NB4 (cell line): ENCODE data around the gene KRTAP10-9.

ENCODE experiments used
- MYC ChIP-seq: IDR thresholded peaks from 2 replicates; pipeline ENCODE4 v1.6.1; 2011; ENCODE audit warnings: low read depth, low read length
- POLR2A ChIP-seq: IDR thresholded peaks from 2 replicates; pipeline ENCODE4 v1.6.1; 2011; ENCODE audit warnings: mild to moderate bottlenecking; ENCODE audit not compliant: insufficient read length; ENCODE audit errors: extremely low read depth
- TF ChIP-seq, protein P1 (sequence below): IDR thresholded peaks from one replicate; pipeline ENCODE4 v1.5.1; 2012; ENCODE audit warnings: low read depth, low read length

DNA sequence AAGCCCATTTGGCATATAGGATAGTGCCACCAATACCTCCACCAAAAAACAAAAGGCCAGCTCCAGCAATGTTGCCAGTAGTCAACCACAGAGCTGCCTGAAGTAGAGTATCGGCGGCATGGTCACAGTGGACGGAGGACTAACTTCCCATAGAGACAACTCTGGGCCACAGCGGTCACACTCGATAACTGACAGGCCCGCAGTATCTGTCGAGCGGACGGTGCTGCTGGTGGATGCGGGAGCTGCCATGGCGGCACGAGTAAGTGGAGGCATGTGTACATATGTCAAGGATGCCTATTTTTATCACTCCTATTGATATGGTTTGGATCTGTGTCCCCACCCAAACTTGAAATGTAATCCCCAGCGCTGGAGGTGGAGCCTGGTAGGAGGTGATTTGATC lies 51.0 kb downstream of the KRTAP10-9 start:
- TF ChIP-seq, protein P1, sequence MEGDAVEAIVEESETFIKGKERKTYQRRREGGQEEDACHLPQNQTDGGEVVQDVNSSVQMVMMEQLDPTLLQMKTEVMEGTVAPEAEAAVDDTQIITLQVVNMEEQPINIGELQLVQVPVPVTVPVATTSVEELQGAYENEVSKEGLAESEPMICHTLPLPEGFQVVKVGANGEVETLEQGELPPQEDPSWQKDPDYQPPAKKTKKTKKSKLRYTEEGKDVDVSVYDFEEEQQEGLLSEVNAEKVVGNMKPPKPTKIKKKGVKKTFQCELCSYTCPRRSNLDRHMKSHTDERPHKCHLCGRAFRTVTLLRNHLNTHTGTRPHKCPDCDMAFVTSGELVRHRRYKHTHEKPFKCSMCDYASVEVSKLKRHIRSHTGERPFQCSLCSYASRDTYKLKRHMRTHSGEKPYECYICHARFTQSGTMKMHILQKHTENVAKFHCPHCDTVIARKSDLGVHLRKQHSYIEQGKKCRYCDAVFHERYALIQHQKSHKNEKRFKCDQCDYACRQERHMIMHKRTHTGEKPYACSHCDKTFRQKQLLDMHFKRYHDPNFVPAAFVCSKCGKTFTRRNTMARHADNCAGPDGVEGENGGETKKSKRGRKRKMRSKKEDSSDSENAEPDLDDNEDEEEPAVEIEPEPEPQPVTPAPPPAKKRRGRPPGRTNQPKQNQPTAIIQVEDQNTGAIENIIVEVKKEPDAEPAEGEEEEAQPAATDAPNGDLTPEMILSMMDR, result no peak
- TF ChIP-seq POLR2A (no peak), MYC (no peak)
